ENCODE measurements around the gene CCT5.

CCT5 gene

GRCh38 chr5:10289353-10289752, 39.3 kb downstream of the CCT5 start:
- Histone ChIP-seq H3K9me3 (no peaks in the 10 kb centered on the region), H3K27me3 (ENCODE audit: low read depth) (no peaks in the 10 kb centered on the region), H3K4me1 (peaks cover 3% of the 10 kb centered on the region; the same call in 1 of the 2 replicates), H3K4me3 (no peak overlapping the region), H3K36me3 (replicated peaks) (peaks cover 14% of the 10 kb centered on the region)
- no peak for DNase-seq (ENCODE audit: low spot score in 2 of 2)
- in situ Hi-C loops (cut with MboI; ENCODE audit: low sequenced_read_pairs) = no loop called here

GRCh38 chr5:10289991-10290390, 39.9 kb downstream of the CCT5 start:
- peaks cover 14% of the 10 kb centered on the region for H3K36me3 ChIP-seq (replicated peaks)
- in situ Hi-C loops (cut with MboI; ENCODE audit: low sequenced_read_pairs) = no loop called here
- H3K4me3 ChIP-seq = no peak overlapping the region
- no peaks in the 10 kb centered on the region for H3K9me3 ChIP-seq
- no peaks in the 10 kb centered on the region for H3K27me3 ChIP-seq (ENCODE audit: low read depth)
- H3K4me1 ChIP-seq = no peaks in the 10 kb centered on the region
- DNase-seq (ENCODE audit: low spot score in 2 of 2) = no peak

- no peak for DNase-seq (ENCODE audit: low spot score in 2 of 2)
- in situ Hi-C loops (cut with MboI; ENCODE audit: low sequenced_read_pairs) = no loop called here
- peaks cover 14% of the 10 kb centered on the region for H3K36me3 ChIP-seq (replicated peaks)
- H3K4me1 ChIP-seq = no peaks in the 10 kb centered on the region
- H3K4me3 ChIP-seq = no peak overlapping the region
- H3K27me3 ChIP-seq (ENCODE audit: low read depth) = no peaks in the 10 kb centered on the region
- H3K9me3 ChIP-seq = no peaks in the 10 kb centered on the region
Observed at GRCh38 chr5:10290438-10290837, 40.4 kb downstream of the CCT5 start.

- H3K9me3 ChIP-seq = no peaks in the 10 kb centered on the region
- in situ Hi-C loops (cut with MboI; ENCODE audit: low sequenced_read_pairs) = no loop called here
Observed at GRCh38 chr5:10291692-10292339, 41.7 kb downstream of the CCT5 start.

GRCh38 chr5:10293907-10294662, 44.0 kb downstream of the CCT5 start:
- in situ Hi-C loops (cut with MboI; ENCODE audit: low sequenced_read_pairs) = no loop called here
- no peaks in the 10 kb centered on the region for H3K27me3 ChIP-seq (ENCODE audit: low read depth)
- no peak overlapping the region for H3K4me3 ChIP-seq
- no peaks in the 10 kb centered on the region for H3K4me1 ChIP-seq
- DNase-seq (ENCODE audit: low spot score in 2 of 2) = no peak
- H3K36me3 ChIP-seq (replicated peaks) = peaks cover 3% of the 10 kb centered on the region
- no peaks in the 10 kb centered on the region for H3K9me3 ChIP-seq

More at GRCh38 chr5:10291692-10292339, 41.7 kb downstream of the CCT5 start:
- Histone ChIP-seq H3K4me3 (no peak overlapping the region), H3K27me3 (ENCODE audit: low read depth) (no peaks in the 10 kb centered on the region), H3K4me1 (no peaks in the 10 kb centered on the region), H3K36me3 (replicated peaks) (peaks cover 11% of the 10 kb centered on the region)
- no peak for DNase-seq (ENCODE audit: low spot score in 2 of 2)

- in situ Hi-C loops (cut with MboI; ENCODE audit: low sequenced_read_pairs) = no loop called here
- DNase-seq (ENCODE audit: low spot score in 2 of 2) = no peak
- Histone ChIP-seq H3K4me1 (no peaks in the 10 kb centered on the region), H3K27me3 (ENCODE audit: low read depth) (no peaks in the 10 kb centered on the region), H3K4me3 (no peak overlapping the region), H3K9me3 (no peaks in the 10 kb centered on the region), H3K36me3 (replicated peaks) (peaks cover 4% of the 10 kb centered on the region; the same call in 1 of the 2 replicates)
Observed at GRCh38 chr5:10295619-10296326, 45.7 kb downstream of the CCT5 start.

- no peak for DNase-seq (ENCODE audit: low spot score in 2 of 2)
- in situ Hi-C loops (cut with MboI; ENCODE audit: low sequenced_read_pairs) = no loop called here
- no peaks in the 10 kb centered on the region; the same call in 1 of the 2 replicates for H3K4me1 ChIP-seq
- H3K27me3 ChIP-seq (ENCODE audit: low read depth) = no peaks in the 10 kb centered on the region
- no peaks in the 10 kb centered on the region for H3K9me3 ChIP-seq
- peaks cover 4% of the 10 kb centered on the region; the same call in 1 of the 2 replicates for H3K36me3 ChIP-seq (replicated peaks)
- H3K4me3 ChIP-seq = no peak overlapping the region
Observed at GRCh38 chr5:10297646-10298204, 47.6 kb downstream of the CCT5 start.

GRCh38 chr5:10300246-10300645, 50.2 kb downstream of the CCT5 start:
- Histone ChIP-seq H3K36me3 (replicated peaks) (peaks cover 4% of the 10 kb centered on the region; the same call in 1 of the 2 replicates), H3K4me1 (no peaks in the 10 kb centered on the region; the same call in 1 of the 2 replicates), H3K4me3 (no peak overlapping the region), H3K27me3 (ENCODE audit: low read depth) (no peaks in the 10 kb centered on the region), H3K9me3 (no peaks in the 10 kb centered on the region; the same call in 1 of the 2 replicates)
- in situ Hi-C loops (cut with MboI; ENCODE audit: low sequenced_read_pairs) = no loop called here
- no peak for DNase-seq (ENCODE audit: low spot score in 2 of 2)

GRCh38 chr5:10301266-10301665, 51.2 kb downstream of the CCT5 start:
- H3K4me1 ChIP-seq = no peaks in the 10 kb centered on the region; the same call in 1 of the 2 replicates
- DNase-seq (ENCODE audit: low spot score in 2 of 2) = no peak
- no peak overlapping the region for H3K4me3 ChIP-seq
- in situ Hi-C loops (cut with MboI; ENCODE audit: low sequenced_read_pairs) = no loop called here
- no peaks in the 10 kb centered on the region; the same call in 1 of the 2 replicates for H3K9me3 ChIP-seq
- H3K27me3 ChIP-seq (ENCODE audit: low read depth) = no peaks in the 10 kb centered on the region
- H3K36me3 ChIP-seq (replicated peaks) = 0 out of 2 replicates have a peak, but pooled peaks cover 4% of the 10 kb centered on the region

GRCh38 chr5:10301842-10302610, 51.9 kb downstream of the CCT5 start:
- DNase-seq (ENCODE audit: low spot score in 2 of 2) = no peak
- Histone ChIP-seq H3K36me3 (replicated peaks) (0 out of 2 replicates have a peak, but pooled peaks cover 4% of the 10 kb centered on the region), H3K9me3 (no peaks in the 10 kb centered on the region; the same call in 1 of the 2 replicates), H3K4me3 (no peak overlapping the region), H3K27me3 (ENCODE audit: low read depth) (no peaks in the 10 kb centered on the region), H3K4me1 (peaks cover 6% of the 10 kb centered on the region; the same call in 1 of the 2 replicates)
- in situ Hi-C loops (cut with MboI; ENCODE audit: low sequenced_read_pairs) = no loop called here

GRCh38 chr5:10303201-10303600, 53.1 kb downstream of the CCT5 start:
- Histone ChIP-seq H3K36me3 (replicated peaks) (0 out of 2 replicates have a peak, but pooled peaks cover 4% of the 10 kb centered on the region), H3K27me3 (ENCODE audit: low read depth) (no peaks in the 10 kb centered on the region), H3K4me3 (no peak overlapping the region), H3K4me1 (peaks cover 6% of the 10 kb centered on the region; the same call in 1 of the 2 replicates), H3K9me3 (no peaks in the 10 kb centered on the region; the same call in 1 of the 2 replicates)
- in situ Hi-C loops (cut with MboI; ENCODE audit: low sequenced_read_pairs) = no loop called here
- no peak for DNase-seq (ENCODE audit: low spot score in 2 of 2)

GRCh38 chr5:10303699-10304170, 53.7 kb downstream of the CCT5 start:
- no peak overlapping the region for H3K4me3 ChIP-seq
- H3K9me3 ChIP-seq = no peaks in the 10 kb centered on the region; the same call in 1 of the 2 replicates
- no peaks in the 10 kb centered on the region for H3K27me3 ChIP-seq (ENCODE audit: low read depth)
- DNase-seq (ENCODE audit: low spot score in 2 of 2) = no peak
- peaks cover 6% of the 10 kb centered on the region; the same call in 1 of the 2 replicates for H3K4me1 ChIP-seq
- in situ Hi-C loops (cut with MboI; ENCODE audit: low sequenced_read_pairs) = no loop called here
- 0 out of 2 replicates have a peak, but pooled peaks cover 4% of the 10 kb centered on the region for H3K36me3 ChIP-seq (replicated peaks)
